Neural crest cell (in vitro differentiated cells): ENCODE data around the gene UTS2. TPM values are rescaled to one million over a fixed set of nuclear protein-coding genes. Genes with fewer than 3 reads are reported as not detected.
A peak's percentile ranks its signal among the peaks of the same experiment; 100 is the strongest.

Experiments
- DNase-seq: peaks from one replicate; pipeline ENCODE4 v3.0.0; 2021; ENCODE audit warnings: low read depth, mixed read lengths, low spot score
- H3K27ac Mint-ChIP-seq: one replicate; pipeline ENCODE4 v1.8.0; 2021; ENCODE audit warnings: mild to moderate bottlenecking, mixed read lengths; ENCODE audit not compliant: unreplicated experiment
- H3K27me3 Mint-ChIP-seq: 2 replicates; pipeline ENCODE4 v1.8.0; 2021; ENCODE audit warnings: low read depth, mild to moderate bottlenecking, mixed read lengths
- H3K36me3 Mint-ChIP-seq: 2 replicates; pipeline ENCODE4 v1.8.0; 2021; ENCODE audit warnings: low read depth, mild to moderate bottlenecking, mixed read lengths
- H3K4me1 Mint-ChIP-seq: 2 replicates; pipeline ENCODE4 v1.8.0; 2021; ENCODE audit warnings: mixed read lengths
- H3K4me3 Mint-ChIP-seq: one replicate; pipeline ENCODE4 v1.8.0; 2021; ENCODE audit warnings: mild to moderate bottlenecking, mixed read lengths
- H3K9me3 Mint-ChIP-seq: 2 replicates; pipeline ENCODE4 v1.8.0; 2021; ENCODE audit warnings: mixed read lengths
- long read RNA-seq: library from polyadenylated mRNA; unstranded; transcript quantifications from one replicate; pipeline ENCODE4 v2.0.0, GENCODE V29; 2020
- total RNA-seq: library from RNA; stranded (reverse); gene quantifications from 2 replicates; pipeline ENCODE4 v1.2.1, GENCODE V29; 2021
- TF ChIP-seq, protein P1 (sequence below): fragments of 200-600 bp; sonication (generic); conservative IDR thresholded peaks from 2 replicates; pipeline ENCODE4 v1.5.0; 2021; ENCODE audit warnings: antibody characterized with exemption, mild to moderate bottlenecking

UTS2 gene, protein sequence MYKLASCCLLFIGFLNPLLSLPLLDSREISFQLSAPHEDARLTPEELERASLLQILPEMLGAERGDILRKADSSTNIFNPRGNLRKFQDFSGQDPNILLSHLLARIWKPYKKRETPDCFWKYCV
- not detected in 2 replicates for total RNA-seq
- long read RNA-seq, result 0 reads

DNA sequence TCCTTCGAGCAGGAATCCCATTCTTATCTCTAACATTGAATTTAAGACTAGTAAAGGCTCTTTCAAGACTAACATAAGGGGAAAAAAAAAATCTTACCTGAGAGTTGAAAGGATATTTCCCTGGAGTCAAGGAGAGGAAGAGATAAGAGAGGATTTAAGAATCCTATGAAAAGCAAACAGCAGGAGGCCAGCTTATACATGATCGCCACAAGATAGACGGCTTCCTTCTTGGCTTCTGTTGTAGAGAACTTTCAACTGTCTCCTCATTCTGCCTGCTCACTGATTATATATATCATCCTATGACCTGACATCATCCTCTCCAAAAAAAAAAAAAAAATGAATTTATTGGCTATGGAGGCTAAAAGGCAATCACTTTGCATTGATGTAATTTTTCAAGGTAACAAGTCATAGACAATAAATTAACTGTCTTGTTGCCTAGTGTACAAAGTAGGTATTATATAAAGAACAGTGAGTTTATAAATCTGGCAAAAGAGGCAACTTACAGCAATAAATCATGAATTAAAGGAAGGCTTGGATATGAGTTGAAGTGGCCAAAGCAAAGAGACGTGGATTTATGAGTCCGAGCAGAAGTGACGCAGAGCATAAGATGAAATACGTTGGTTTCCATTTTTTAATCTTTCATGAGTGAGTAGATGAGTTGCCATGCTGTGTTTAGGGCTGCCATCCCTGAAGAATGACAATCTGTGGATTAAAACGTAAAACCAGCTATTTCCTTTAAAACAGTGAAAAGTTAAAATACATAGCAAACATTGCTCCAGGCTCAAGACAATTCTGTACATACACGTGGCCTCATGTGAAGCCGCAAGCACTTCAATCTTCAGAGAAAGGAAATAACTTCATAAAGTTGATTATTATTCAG, at the start of gene UTS2:
Gene UTS2 (minus strand): TSS at position 262 of the 880 bp plus-strand sequence. CDS start 62 bp downstream, at position 200.
- H3K4me1 Mint-ChIP-seq, result no peaks in the 10 kb centered on the region
- H3K36me3 Mint-ChIP-seq, result no peaks in the 10 kb centered on the region
- H3K27ac Mint-ChIP-seq, result no peak within 1 kb of the TSS
- H3K27me3 Mint-ChIP-seq, result no peaks in the 10 kb centered on the region
- DNase-seq, result no peak
- H3K4me3 Mint-ChIP-seq, result no peak within 1 kb of the TSS
- H3K9me3 Mint-ChIP-seq, result no peaks in the 10 kb centered on the region
- TF ChIP-seq, protein P1, sequence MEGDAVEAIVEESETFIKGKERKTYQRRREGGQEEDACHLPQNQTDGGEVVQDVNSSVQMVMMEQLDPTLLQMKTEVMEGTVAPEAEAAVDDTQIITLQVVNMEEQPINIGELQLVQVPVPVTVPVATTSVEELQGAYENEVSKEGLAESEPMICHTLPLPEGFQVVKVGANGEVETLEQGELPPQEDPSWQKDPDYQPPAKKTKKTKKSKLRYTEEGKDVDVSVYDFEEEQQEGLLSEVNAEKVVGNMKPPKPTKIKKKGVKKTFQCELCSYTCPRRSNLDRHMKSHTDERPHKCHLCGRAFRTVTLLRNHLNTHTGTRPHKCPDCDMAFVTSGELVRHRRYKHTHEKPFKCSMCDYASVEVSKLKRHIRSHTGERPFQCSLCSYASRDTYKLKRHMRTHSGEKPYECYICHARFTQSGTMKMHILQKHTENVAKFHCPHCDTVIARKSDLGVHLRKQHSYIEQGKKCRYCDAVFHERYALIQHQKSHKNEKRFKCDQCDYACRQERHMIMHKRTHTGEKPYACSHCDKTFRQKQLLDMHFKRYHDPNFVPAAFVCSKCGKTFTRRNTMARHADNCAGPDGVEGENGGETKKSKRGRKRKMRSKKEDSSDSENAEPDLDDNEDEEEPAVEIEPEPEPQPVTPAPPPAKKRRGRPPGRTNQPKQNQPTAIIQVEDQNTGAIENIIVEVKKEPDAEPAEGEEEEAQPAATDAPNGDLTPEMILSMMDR, result no peak

DNA sequence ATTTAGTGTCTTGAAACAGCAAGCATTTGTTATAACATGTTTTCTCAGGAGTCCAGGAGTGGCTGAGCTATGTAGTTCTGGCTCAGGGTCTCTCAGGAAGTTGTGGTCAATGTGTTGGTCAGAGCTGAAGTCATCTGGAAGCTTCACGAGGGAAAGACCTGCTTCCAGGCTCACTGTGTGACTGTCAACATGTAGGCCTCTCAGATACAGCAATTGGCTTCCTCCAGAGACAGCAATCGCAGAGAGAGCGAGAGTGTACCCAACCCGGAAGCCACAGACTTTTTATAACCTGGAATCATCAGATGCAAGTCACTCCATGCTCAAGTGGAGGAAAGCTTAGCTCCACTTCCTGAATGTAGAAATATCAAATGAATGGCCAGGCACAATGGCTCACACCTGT, 46.9 kb upstream of the UTS2 start:
- Mint-ChIP-seq H3K27me3 (peaks cover 2% of the 10 kb centered on the region), H3K36me3 (no peaks in the 10 kb centered on the region), H3K4me1 (no peaks in the 10 kb centered on the region), H3K9me3 (no peaks in the 10 kb centered on the region), H3K27ac (no peak overlapping the region), H3K4me3 (no peak overlapping the region)
- TF ChIP-seq, protein P1, result no peak
- DNase-seq, result no peak

DNA sequence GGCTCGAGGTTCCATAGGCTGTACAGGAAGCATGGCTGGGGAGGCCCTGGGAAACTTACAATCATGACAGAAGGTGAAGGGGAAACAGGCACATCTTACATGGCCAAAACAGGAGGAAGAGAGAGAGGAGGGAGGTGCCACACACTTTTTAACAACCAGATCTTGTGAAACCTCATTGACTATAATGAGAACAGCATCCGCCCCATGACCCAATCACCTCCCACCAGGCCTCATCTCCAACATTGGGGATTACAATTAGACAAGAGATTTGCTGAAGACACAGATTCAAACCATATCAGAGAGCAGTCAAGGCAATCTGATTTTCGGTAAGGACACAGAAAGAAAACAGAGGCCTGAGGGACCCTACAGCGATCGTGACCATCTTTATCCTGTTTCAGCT, 46.1 kb upstream of the UTS2 start:
- Mint-ChIP-seq H3K27me3 (peaks cover 2% of the 10 kb centered on the region), H3K4me3 (no peak overlapping the region), H3K4me1 (no peaks in the 10 kb centered on the region), H3K9me3 (no peaks in the 10 kb centered on the region), H3K36me3 (no peaks in the 10 kb centered on the region), H3K27ac (peak overlapping the region; percentile 32)
- no peak for DNase-seq
- TF ChIP-seq, protein P1, result no peak

DNA sequence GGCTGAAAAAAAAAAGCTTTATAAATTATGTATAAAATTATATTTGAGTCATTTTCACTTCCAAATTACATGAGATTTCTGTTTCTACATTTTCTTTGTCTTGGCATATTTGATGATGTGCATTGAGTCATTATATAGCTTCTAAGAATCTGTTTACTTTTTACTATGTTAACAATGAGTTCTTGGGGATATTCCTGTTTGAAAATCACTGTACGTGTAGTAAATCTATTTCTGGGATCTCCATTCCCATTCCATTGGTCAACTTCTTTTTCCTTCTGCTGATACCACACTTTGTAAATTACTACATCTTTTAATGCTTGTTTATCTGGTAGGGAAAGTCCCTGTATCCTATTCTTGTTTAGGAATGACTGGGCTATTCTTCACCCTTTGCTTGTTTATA, 44.1 kb upstream of the UTS2 start:
- no peaks in the 10 kb centered on the region for H3K9me3 Mint-ChIP-seq
- peaks cover 2% of the 10 kb centered on the region for H3K27me3 Mint-ChIP-seq
- no peak overlapping the region for H3K4me3 Mint-ChIP-seq
- H3K4me1 Mint-ChIP-seq, result no peaks in the 10 kb centered on the region
- no peak overlapping the region for H3K27ac Mint-ChIP-seq
- DNase-seq, result no peak
- TF ChIP-seq, protein P1, result no peak
- no peaks in the 10 kb centered on the region for H3K36me3 Mint-ChIP-seq

DNA sequence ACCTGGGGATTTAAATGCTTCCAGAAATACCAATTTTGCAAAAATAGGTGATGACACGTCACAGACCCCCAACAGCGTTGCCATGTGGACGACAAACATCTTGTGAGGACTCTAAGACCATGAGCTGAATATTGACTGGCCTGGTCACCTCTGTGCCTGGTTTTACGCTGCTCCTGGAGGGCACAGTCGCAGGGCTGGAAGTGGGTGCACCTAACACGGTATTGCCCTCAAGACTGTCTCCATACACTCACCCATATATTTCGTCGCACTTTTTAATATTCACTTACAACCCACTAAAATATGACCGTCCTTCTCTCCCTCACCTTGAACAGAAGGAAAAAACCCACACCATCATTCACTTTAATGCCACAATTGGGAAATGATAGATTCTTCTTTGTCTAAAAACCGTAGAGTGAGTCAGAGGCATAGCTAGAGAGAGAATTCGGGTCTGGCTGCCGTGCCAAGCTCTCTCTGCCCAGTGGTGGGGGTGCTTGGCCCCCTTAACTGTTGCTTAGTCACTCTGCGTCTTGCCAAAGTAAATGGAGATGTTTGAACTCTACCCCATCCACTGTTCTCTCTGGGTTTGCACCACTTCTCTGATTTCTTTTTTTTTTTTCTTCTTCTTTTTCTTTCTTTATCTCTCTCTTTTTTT, 40.8 kb upstream of the UTS2 start:
- peaks cover 5% of the 10 kb centered on the region for H3K27me3 Mint-ChIP-seq

More for the DNA sequence above, 40.8 kb upstream of the UTS2 start:
- no peaks in the 10 kb centered on the region for H3K9me3 Mint-ChIP-seq
- TF ChIP-seq, protein P1, result no peak
- no peaks in the 10 kb centered on the region for H3K36me3 Mint-ChIP-seq
- no peak overlapping the region for H3K27ac Mint-ChIP-seq
- DNase-seq, result no peak
- H3K4me3 Mint-ChIP-seq, result no peak overlapping the region
- H3K4me1 Mint-ChIP-seq, result no peaks in the 10 kb centered on the region
